Spleen (tissue), 11 donors: ENCODE data around the gene SLC9A7. TPM values are rescaled to one million over a fixed set of nuclear protein-coding genes. Genes with fewer than 3 reads are reported as not detected.

Experiments used
- DNase-seq: peaks from one replicate; pipeline ENCODE4 v3.0.0-alpha.2; 2020
- H3K27ac ChIP-seq, 8 donors: fragments of 200-600 bp; sonication (generic) in 7 of 8; 1 replicate in 4 of 8; 2 replicates in 4 of 8; pipeline versions ENCODE4 v1.5.0 to v1.8.0; 2016 to 2021; ENCODE audit warnings: inconsistent platforms in 4 of 8, mild to moderate bottlenecking in 4 of 8, moderate library complexity in 1 of 8
- H3K27me3 ChIP-seq, 7 donors: fragments of 200-600 bp; sonication (generic) in 6 of 7; replicated peaks in 1 of 7; 1 replicate in 4 of 7; 2 replicates in 3 of 7; pipeline versions ENCODE4 v1.5.0 to v1.8.0; 2016 to 2021; ENCODE audit warnings: inconsistent platforms in 3 of 7, mild to moderate bottlenecking in 1 of 7
- H3K36me3 ChIP-seq, 6 donors: fragments of 200-600 bp; sonication (generic) in 5 of 6; 1 replicate in 4 of 6; 2 replicates in 2 of 6; pipeline versions ENCODE4 v1.5.0 to v1.8.0; 2016 to 2021; ENCODE audit warnings: inconsistent platforms in 2 of 6
- H3K4me1 ChIP-seq, 6 donors: fragments of 200-600 bp; sonication (generic) in 5 of 6; 1 replicate in 3 of 6; 2 replicates in 3 of 6; pipeline versions ENCODE4 v1.5.0 to v1.8.0; 2016 to 2021; ENCODE audit warnings: inconsistent platforms in 3 of 6
- H3K4me3 ChIP-seq, 8 donors: fragments of 200-600 bp; sonication (generic) in 7 of 8; 1 replicate in 4 of 8; 2 replicates in 4 of 8; pipeline versions ENCODE4 v1.5.0 to v1.8.0; 2016 to 2021; ENCODE audit warnings: inconsistent platforms in 4 of 8, mild to moderate bottlenecking in 4 of 8, moderate library complexity in 2 of 8
- H3K9me3 ChIP-seq, 8 donors: fragments of 200-600 bp; sonication (generic) in 7 of 8; 1 replicate in 4 of 8; 2 replicates in 4 of 8; pipeline versions ENCODE4 v1.5.0 to v1.8.0; 2016 to 2021; ENCODE audit warnings: inconsistent platforms in 4 of 8
- POLR2A ChIP-seq, 3 donors: fragments of 450-650 bp; IDR thresholded peaks; one replicate each; pipeline ENCODE4 v1.5.1; 2017; ENCODE audit warnings: antibody characterized with exemption in 3 of 3, mild to moderate bottlenecking in 1 of 3
- POLR2AphosphoS5 ChIP-seq, 3 donors: sonication (generic); formaldehyde crosslinking; IDR thresholded peaks; one replicate each; pipeline ENCODE4 v1.5.1; 2017; ENCODE audit warnings: antibody characterized with exemption in 3 of 3
- WGBS, 5 donors: extraction: QIAGEN DNeasy Blood & Tissue Kit in 3 of 5; methylation state at CpG; one replicate each; pipeline versions ENCODE4 v1.1.5 to v1.1.7; 2013 to 2018; 5-methylcytosine and 5-hydroxymethylcytosine counted together
- intact Hi-C: fragments of 100-400 bp; cut with DNase I; formaldehyde crosslinking; loops from one replicate; pipeline ENCODE4 v1.15.0; 2023; ENCODE audit warnings: low total_unique reads
- polyA plus RNA-seq, 3 donors: library from polyadenylated mRNA; stranded (reverse); fragments of 200-250 nt; gene quantifications; one replicate each; pipeline ENCODE4 v1.2.1, GENCODE V29; 2013
- total RNA-seq, 7 donors: library from RNA; depleted of rRNA in 3 of 7; stranded (reverse); fragments of >200 nt in 3 of 7; fragmentation: NEBNext Ultra II Directional in 4 of 7; extraction: Animal tissue kit (Norgen Biotek cat#: 25700) in 4 of 7; gene quantifications; one replicate each; pipeline versions ENCODE4 v1.1.0 to v1.2.1, GENCODE V29; 2016 to 2021
- TF ChIP-seq, protein P1 (sequence below), 11 experiments: fragments of 200-600 bp in 7 of 11; fragments of 450-650 bp in 4 of 11; sonication (generic) in 4 of 11; IDR thresholded peaks in 8 of 11; conservative IDR thresholded peaks in 3 of 11; 1 replicate in 7 of 11; 2 replicates in 4 of 11; pipeline versions ENCODE4 v1.4.0 to v1.8.0; 2016 to 2021; ENCODE audit warnings: antibody characterized with exemption in 11 of 11, inconsistent platforms in 4 of 11, mild to moderate bottlenecking in 1 of 11
- donor health status: healthy with polysubstance abuse.
- donor health status: DM: no; HTN: no; CAD: no; lungs with moderate emphysema.
- donor health status: DM: no; HTN: no; CAD: no.
- donor health status: Bipolar disorder and iron deficiency.
- donor health status: healthy.
- donor health status: DM: no; HTN: no; CAD: no.
- donor health status: DM: yes; HTN: yes; CAD: no.

The SLC9A7 gene
- total and polyA plus RNA-seq, 10 donors, result 3.2 to 25.2 (median 11.1) TPM

DNA sequence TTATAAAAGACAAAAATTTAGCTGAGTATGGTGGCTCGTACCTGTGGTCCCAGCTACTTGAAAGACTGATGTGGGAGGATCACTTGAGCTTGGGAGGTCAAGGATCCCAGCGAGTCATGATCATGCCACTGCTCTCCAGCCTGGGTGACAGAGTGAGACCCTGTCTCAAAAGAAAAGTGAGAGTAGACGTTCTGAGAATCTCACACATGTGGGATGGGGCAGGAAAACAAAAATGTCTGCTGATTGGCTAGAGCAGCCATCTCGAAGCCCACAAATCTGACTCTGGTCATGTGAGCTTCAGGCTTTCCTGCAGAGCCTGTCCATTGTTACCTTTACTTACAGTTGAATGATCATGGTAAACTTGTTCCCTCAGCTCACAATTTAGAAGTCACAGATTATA is 23.1 kb upstream of the SLC9A7 start:
- Histone ChIP-seq H3K4me1 (no peaks in the 10 kb centered on the region), H3K36me3 (no peaks in the 10 kb centered on the region), H3K4me3 (no peak overlapping the region), H3K9me3 (no peaks in the 10 kb centered on the region), H3K27me3 (no peaks in the 10 kb centered on the region), H3K27ac (no peak overlapping the region)
- WGBS, 5 donors, result 57 to 87% (median 74%) methylated on average over 4 of the region's 4 CpGs
- DNase-seq, result no peak
- no peak for TF ChIP-seq POLR2AphosphoS5 (IDR thresholded peaks at IDR 0.05)
- intact Hi-C loops, result no loop called here

DNA sequence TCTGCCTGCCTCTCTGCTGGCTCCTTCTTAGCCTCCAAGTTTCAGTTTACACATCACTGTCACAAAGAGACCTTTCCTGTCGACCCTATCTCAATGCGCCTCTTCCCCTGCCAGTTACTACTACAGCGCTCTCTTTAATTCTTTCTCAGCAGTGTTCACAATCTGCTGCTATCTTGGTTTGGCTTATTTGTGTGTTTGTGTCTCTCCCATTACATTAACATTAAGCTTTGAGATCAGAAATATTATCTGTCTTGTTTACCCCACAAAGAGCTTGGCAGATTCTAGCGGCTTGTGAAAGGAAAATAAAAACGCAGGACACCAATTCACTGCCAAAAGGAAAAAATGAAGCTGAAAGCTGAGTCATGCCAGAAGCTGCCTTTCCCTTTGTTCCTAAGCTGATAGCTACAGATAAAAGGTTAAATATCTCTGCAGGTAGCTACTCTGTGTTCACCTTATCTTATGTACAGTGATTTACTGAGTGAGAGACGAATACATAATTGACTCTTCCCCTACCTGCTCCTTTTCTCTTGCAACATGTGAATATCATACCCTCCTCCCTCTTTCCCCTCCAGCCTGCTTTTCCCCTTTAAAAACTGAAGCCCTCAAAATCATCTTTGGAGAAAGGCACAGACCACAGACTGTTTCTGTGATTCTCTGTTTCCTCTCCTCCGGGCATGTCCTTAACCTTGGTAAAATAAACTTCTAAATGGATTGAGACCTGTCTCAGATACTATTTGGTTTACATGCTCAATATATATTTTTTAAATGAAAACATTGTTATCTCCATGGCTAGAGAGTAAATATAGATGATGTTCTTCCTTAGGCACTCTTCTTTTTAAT is 19.3 kb upstream of the SLC9A7 start:
- no peaks in the 10 kb centered on the region for H3K9me3 ChIP-seq
- no peak for DNase-seq
- H3K36me3 ChIP-seq, result no peaks in the 10 kb centered on the region
- H3K27ac ChIP-seq, result no peak overlapping the region
- TF ChIP-seq POLR2A (IDR thresholded peaks at IDR 0.05) (no peak), POLR2AphosphoS5 (IDR thresholded peaks at IDR 0.05) (no peak)
- TF ChIP-seq, protein P1, sequence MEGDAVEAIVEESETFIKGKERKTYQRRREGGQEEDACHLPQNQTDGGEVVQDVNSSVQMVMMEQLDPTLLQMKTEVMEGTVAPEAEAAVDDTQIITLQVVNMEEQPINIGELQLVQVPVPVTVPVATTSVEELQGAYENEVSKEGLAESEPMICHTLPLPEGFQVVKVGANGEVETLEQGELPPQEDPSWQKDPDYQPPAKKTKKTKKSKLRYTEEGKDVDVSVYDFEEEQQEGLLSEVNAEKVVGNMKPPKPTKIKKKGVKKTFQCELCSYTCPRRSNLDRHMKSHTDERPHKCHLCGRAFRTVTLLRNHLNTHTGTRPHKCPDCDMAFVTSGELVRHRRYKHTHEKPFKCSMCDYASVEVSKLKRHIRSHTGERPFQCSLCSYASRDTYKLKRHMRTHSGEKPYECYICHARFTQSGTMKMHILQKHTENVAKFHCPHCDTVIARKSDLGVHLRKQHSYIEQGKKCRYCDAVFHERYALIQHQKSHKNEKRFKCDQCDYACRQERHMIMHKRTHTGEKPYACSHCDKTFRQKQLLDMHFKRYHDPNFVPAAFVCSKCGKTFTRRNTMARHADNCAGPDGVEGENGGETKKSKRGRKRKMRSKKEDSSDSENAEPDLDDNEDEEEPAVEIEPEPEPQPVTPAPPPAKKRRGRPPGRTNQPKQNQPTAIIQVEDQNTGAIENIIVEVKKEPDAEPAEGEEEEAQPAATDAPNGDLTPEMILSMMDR (IDR thresholded peaks at IDR 0.05 in 8 of 11, conservative IDR thresholded peaks at IDR 0.05 in 3 of 11), result no peak
- no peak overlapping the region for H3K4me3 ChIP-seq
- intact Hi-C loops, result no loop called here
- H3K27me3 ChIP-seq, result no peaks in the 10 kb centered on the region
- 29 to 61% (median 47%) methylated on average over 7 of the region's 7 CpGs for WGBS, 5 donors
- H3K4me1 ChIP-seq, result no peaks in the 10 kb centered on the region

DNA sequence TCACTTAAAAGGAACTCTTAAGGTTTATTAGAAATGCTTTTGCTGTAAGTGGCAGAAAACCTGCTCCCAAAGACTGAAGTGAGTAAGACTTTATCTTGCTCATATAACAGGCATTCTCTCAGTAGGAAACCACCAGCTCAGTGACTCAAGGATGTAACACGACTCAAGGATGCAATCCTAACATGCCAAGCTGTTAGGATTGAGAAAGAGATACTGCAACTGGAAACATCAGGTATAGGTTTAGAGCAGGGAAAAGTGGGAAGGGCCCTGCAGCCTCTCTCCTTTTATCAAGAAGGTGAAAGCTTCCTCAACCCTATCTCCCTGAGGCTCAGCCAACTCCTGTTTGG is 11.9 kb upstream of the SLC9A7 start:
- no peaks in the 10 kb centered on the region for H3K9me3 ChIP-seq
- TF ChIP-seq POLR2AphosphoS5 (IDR thresholded peaks at IDR 0.05) (no peak), POLR2A (IDR thresholded peaks at IDR 0.05) (no peak)
- TF ChIP-seq, protein P1 (IDR thresholded peaks at IDR 0.05 in 8 of 11, conservative IDR thresholded peaks at IDR 0.05 in 3 of 11), result no peak
- H3K27me3 ChIP-seq, result peaks cover 0 to 6% (median 0%) of the 10 kb centered on the region in 7 donors
- intact Hi-C loops, result no loop called here
- H3K36me3 ChIP-seq, result no peaks in the 10 kb centered on the region
- H3K27ac ChIP-seq, result no peak overlapping the region
- no peaks in the 10 kb centered on the region for H3K4me1 ChIP-seq
- no peak overlapping the region for H3K4me3 ChIP-seq
- 36 to 78% (median 37%) methylated on average over 1 of the region's 1 CpG; no CpG with 5 or more reads in 1 of the 5 donors for WGBS, 5 donors
- no peak for DNase-seq

DNA sequence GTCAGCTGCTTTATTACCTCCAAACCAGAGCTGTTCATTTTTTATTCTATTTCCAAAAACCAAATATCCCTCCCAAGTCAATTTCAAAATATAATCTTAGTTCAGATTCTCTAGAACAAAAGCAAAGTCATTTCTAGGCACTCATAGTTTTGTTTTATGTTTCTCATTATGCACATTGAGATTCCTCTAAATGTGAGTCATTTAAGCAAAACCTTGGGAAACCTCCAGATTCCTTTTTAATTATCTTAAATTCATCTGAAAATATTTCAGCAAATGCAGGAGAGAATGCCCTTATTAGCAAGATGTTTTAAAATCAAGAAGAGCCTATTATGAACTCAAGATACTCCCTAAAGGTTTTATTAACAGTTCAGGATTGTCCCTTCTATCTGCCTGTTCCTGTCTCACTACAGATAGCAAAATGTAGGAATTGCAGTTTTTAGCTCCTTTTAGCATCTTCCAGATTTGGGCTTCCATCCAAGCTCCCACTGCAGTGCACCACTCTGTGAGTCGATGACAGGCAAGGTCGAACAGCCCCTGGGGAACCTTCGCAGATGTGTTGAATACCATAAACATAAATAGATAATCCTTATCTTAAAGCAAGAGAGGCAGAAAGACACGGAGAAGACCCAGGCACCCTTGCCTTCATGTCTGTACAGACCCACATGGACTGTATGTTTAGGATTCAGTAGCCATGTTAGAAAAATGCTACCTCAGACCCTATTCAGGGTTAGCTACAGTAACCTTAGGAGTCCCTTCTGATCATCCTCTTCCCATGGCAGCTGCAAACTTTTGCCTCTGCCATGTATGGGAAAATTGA is 11.3 kb upstream of the SLC9A7 start:
- Histone ChIP-seq H3K27me3 (peaks cover 0 to 6% (median 0%) of the 10 kb centered on the region in 7 donors), H3K9me3 (no peaks in the 10 kb centered on the region), H3K4me3 (no peak overlapping the region), H3K27ac (no peak overlapping the region), H3K4me1 (no peaks in the 10 kb centered on the region), H3K36me3 (no peaks in the 10 kb centered on the region)
- WGBS, 5 donors, result 56 to 81% (median 65%) methylated on average over 4 of the region's 4 CpGs
- no peak for DNase-seq
- TF ChIP-seq POLR2A (IDR thresholded peaks at IDR 0.05) (no peak), POLR2AphosphoS5 (IDR thresholded peaks at IDR 0.05) (no peak)
- TF ChIP-seq, protein P1 (IDR thresholded peaks at IDR 0.05 in 8 of 11, conservative IDR thresholded peaks at IDR 0.05 in 3 of 11), result no peak
- intact Hi-C loops, result no loop called here
